ENCODE measurements around the gene ERC1. TPM values are rescaled to one million over a fixed set of nuclear protein-coding genes. Genes with fewer than 3 reads are reported as not detected.
A peak's percentile ranks its signal among the peaks of the same experiment; 100 is the strongest.

The ERC1 gene
- total RNA-seq: 10 to 100 TPM; 26.9 to 41.9 TPM

- Histone ChIP-seq H3K4me1 (no peaks in the 10 kb centered on the region), H3K27me3 (no peaks in the 10 kb centered on the region), H3K36me3 (no peaks in the 10 kb centered on the region), H3K27ac (peak within 1 kb of the TSS; percentile 91), H3K4me3 (peak within 1 kb of the TSS; percentile 78), H3K9me3 (no peaks in the 10 kb centered on the region), H3K9ac (ENCODE audit: low read depth in 2 of 2, low read length in 2 of 2) (peak within 1 kb of the TSS; percentile 91 to 96)
- TF ChIP-seq CTCF (IDR thresholded peaks at IDR 0.05): no peak
- intact Hi-C loops (cut with DNase I): no loop called here
- peak; percentile 87 for DNase-seq
Observed at GRCh38 chr12:990661-991349, at the start of gene ERC1. TSS of gene ERC1 (plus strand) at chr12:991223. CDS start at chr12:1027904, 36,681 bp downstream.

GRCh38 chr12:943051-943450 is 48.0 kb upstream of the ERC1 start:
- TF ChIP-seq CTCF (IDR thresholded peaks at IDR 0.05): no peak
- no peak for DNase-seq
- Histone ChIP-seq H3K4me1 (no peaks in the 10 kb centered on the region), H3K9ac (ENCODE audit: low read depth in 2 of 2, low read length in 2 of 2) (no peak overlapping the region), H3K27ac (no peak overlapping the region), H3K9me3 (no peaks in the 10 kb centered on the region), H3K36me3 (no peaks in the 10 kb centered on the region), H3K27me3 (no peaks in the 10 kb centered on the region), H3K4me3 (no peak overlapping the region)
- intact Hi-C loops (cut with DNase I): no loop called here

- H3K36me3 ChIP-seq: no peaks in the 10 kb centered on the region
- H3K4me1 ChIP-seq: no peaks in the 10 kb centered on the region
- H3K9ac ChIP-seq (ENCODE audit: low read depth in 2 of 2, low read length in 2 of 2): no peak overlapping the region
- H3K9me3 ChIP-seq: no peaks in the 10 kb centered on the region
- H3K27me3 ChIP-seq: no peaks in the 10 kb centered on the region
- no peak overlapping the region for H3K4me3 ChIP-seq
- no peak for TF ChIP-seq CTCF (IDR thresholded peaks at IDR 0.05)
- intact Hi-C loops (cut with DNase I): no loop called here
- H3K27ac ChIP-seq: no peak overlapping the region
- DNase-seq: no peak
Observed at GRCh38 chr12:944211-944610, 46.8 kb upstream of the ERC1 start.

GRCh38 chr12:946212-946611 is 44.8 kb upstream of the ERC1 start:
- Histone ChIP-seq H3K36me3 (no peaks in the 10 kb centered on the region), H3K4me3 (no peak overlapping the region), H3K9me3 (no peaks in the 10 kb centered on the region), H3K27ac (no peak overlapping the region), H3K9ac (ENCODE audit: low read depth in 2 of 2, low read length in 2 of 2) (no peak overlapping the region), H3K4me1 (no peaks in the 10 kb centered on the region), H3K27me3 (no peaks in the 10 kb centered on the region)
- DNase-seq: no peak
- no peak for TF ChIP-seq CTCF (IDR thresholded peaks at IDR 0.05)
- intact Hi-C loops (cut with DNase I): no loop called here

GRCh38 chr12:946631-947030 is 44.4 kb upstream of the ERC1 start:
- no peaks in the 10 kb centered on the region for H3K9me3 ChIP-seq

More at GRCh38 chr12:946631-947030, 44.4 kb upstream of the ERC1 start:
- Histone ChIP-seq H3K4me3 (no peak overlapping the region), H3K36me3 (no peaks in the 10 kb centered on the region), H3K27me3 (no peaks in the 10 kb centered on the region), H3K9ac (ENCODE audit: low read depth in 2 of 2, low read length in 2 of 2) (no peak overlapping the region), H3K27ac (no peak overlapping the region), H3K4me1 (no peaks in the 10 kb centered on the region)
- intact Hi-C loops (cut with DNase I): no loop called here
- no peak for TF ChIP-seq CTCF (IDR thresholded peaks at IDR 0.05)
- no peak for DNase-seq

Data from colonic mucosa (tissue), 4 donors.